HG02642 (cell line): Measurements from ENCODE around the gene RAB5IF.
"Not testable (repeated sequence)": the region's sequence is repeated elsewhere in the genome, so short reads cannot be mapped to it uniquely, and the experiment has no call there.

ENCODE experiments used
- ATAC-seq: cut with Tn5 transposase; IDR thresholded peaks from one replicate; pipeline ENCODE4 v1.9.1; 2021; ENCODE audit warnings: mild to moderate bottlenecking; ENCODE audit not compliant: unreplicated experiment, poor library complexity

The RAB5IF gene

DNA sequence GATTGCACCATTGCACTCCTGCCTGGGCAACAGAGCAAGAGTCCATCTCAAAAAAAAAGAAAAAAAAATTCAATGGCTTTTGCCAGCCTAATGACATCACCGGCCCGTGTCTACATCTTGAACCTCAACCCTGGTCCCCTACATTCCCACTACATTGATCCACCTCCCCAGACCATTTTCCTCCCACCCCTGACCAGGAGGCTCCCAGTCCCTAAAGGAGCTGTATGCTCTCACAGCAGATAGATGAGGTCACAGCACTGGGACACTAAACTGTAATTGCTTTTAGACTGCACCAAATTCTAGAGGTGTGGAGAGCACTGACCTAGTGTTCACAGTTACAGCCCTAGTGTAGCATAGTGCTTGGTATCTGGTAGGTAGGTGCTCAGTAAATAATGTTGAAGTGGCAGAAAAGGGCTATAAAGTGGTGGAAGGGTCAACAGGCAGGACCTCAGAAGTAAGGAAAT lies 21.5 kb upstream of the RAB5IF start:
- no peak for ATAC-seq

DNA sequence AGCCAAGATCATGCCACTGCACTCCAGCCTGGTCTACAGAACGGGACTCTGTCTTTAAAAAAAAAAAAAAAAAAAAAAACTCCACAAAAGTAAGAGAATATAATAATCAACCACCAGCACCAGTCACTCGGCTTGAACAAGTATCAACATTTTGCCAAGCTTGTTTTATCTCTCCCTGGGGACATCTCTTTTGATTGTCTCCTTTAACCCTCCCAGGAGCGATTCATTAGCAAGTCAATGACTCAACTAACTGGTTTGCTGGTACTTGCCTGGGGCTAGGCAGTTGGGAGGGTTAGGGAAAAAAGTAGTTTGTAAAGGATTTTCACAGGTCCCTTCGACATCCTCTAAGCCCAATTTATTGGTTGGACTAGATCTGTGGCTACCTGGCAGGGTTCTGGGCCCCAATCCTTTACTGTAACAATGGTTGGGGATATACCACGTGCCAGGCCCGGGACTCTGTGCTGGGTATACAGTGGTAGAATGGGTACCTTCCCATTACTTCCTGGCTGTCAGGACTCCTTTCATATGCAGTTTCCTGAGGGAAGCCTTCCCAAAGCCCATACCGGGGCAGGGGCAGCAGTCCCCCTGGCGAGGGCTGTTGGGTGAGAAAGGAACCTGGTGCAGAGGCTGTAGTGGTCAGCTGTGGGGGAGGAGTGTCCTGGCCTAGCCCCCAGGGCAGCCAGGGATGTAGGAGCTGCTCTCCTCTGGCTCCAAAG lies 20.0 kb upstream of the RAB5IF start:
- ATAC-seq, result no peak

DNA sequence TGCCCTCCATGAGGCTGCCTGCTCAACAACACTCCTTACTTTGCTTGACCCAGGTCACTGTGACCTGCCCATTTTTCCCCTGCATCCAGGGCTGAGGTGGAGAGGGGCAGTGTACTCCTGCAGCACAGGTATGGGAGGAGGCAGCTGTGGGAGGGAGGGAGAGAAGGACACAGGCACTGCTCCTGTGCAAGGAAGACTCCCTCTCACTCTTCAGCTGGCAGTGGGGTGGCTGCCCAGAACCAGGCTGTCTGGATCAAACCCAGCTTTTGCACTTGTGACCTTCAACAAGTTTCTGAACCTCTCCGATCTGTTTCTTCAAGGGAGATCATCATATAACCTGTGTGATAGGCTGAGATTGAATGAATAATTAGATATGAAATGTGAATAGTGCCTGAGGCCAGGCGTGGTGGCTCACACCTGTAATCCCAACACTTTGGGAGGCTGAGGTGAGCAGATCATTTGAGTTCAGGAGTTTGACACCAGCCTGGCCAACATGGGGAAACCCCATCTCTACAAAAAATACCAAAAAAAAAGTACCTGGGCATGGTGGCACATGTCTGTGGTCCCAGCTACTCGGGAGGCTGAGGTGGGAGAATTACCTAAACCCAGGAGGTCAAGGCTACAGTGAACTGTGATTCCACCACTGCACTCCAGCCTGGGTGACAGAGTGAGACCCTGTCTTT lies 18.1 kb upstream of the RAB5IF start:
- ATAC-seq, result no peak

DNA sequence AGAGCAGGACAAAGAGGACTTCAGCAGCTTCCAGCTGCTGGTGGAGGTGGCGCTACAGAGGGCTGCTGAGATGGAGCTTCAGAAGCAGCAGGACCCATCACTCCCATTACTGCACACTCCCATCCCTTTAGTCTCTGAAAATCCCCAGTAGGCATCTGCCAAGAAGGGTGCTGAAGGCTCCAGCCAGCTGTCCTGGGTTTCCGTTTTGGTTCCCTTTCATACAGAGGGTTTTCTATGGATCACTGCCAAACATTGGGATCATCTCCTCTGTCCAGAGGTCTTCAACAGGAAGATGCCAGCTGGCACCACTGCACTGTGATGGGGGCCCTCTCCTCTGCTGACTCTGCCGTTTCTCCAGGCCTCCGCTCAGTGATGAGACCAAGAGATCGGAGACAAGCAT lies 14.3 kb upstream of the RAB5IF start:
- ATAC-seq, result no peak

DNA sequence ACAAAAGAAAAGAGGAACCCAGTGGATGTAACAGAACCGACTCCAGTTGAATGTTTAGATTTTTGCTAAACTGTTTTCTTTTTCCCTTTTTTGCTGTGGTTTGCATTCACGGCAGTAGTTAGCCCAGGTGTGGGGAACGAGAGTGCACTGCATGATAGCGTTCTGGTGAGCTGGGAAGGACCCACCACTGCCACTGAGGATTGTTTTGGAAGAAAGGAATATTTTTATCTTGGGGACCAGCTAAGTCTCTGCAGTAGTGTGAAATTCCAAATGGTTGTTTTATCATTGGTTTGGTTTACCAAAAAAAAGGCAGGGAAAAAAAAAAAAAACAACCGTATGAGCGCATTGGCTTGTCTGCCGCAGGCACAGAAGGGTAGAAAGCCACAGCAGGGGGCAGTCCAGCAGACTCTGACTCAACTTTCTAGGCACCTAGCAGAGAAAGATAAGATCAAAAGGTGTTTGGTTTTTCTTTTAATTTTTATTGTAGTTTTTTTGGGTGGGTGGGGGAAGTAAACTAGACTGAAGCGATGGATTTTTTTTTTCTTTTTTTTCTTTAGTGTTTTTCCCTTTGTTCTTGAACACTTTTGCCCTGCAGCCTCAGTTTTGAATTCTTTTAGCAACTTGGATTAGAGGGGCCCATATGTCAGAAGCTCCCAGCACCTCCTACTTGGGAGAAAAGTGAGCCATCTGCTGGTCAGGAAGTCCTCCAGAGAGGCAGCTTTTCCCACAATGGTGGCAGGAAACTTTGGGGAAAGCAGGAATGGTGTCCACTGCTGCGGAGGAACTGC lies 13.5 kb upstream of the RAB5IF start:
- ATAC-seq, result no peak

DNA sequence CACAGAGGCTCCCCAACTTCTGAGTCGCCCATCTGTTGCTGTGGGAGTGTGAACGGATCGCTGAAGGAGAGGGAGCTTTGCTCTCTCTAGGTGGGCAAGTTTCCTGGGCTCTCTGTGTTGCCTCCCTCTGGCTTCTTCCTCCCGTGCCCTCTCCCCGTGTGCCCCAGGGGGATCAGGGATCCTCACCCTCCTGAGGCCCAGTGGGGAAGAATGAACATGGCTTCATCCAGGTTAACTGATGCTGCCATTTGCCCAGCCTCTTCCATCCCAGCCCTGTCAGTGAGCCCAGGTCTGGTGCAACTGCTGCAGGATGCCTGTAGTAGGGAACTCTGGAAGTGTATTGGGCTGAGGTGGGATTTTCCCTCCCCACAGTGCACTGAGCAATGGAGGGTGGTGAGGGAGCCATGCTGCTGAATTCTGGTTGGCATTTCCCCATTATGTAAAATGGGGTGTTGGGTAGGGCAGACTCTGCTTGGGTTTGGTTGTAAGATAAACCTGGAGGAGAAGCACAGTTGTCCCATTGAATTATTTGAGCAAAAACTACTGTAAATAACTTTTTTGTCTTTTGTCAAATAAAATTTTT lies 12.1 kb upstream of the RAB5IF start:
- ATAC-seq, result no peak

DNA sequence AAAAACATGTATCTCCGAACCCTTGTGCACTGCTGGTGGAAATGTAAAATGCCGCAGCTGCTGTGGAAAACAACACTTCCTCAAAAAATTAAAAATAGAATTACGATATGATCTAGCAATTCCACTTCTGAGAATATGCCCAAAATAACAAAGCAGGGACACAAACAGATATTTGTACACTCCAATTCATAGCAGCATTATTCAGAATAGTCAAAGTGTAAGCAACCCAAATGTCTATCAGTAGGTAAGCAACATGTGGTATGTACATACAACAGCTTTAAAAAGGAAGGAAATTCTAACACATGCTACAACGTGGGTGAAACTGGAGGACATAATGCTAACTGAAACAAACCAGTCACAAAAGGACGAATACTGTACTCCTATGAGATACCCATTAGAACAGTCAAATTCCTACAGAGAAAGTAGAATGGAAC lies 5.7 kb upstream of the RAB5IF start:
- no peak for ATAC-seq

DNA sequence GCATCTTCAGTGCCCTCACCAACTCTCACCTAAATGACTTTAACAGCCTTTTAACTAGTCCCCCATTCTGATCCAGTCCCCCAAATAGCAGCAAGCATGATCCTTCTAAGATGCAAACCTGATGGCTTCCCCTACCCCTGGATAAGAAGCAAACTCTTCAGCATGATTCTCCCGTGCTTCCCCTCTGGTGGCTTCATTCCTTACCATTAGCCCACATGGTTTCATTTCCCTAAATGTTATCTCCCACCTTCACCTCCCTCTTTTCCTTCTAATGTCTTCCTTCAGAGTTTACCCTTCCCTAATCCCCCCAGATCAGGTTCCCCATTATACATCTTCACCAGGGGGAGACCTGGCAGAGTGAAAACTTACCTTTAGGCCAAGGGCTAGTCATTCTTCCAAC lies 4.0 kb upstream of the RAB5IF start:
- ATAC-seq, result no peak

DNA sequence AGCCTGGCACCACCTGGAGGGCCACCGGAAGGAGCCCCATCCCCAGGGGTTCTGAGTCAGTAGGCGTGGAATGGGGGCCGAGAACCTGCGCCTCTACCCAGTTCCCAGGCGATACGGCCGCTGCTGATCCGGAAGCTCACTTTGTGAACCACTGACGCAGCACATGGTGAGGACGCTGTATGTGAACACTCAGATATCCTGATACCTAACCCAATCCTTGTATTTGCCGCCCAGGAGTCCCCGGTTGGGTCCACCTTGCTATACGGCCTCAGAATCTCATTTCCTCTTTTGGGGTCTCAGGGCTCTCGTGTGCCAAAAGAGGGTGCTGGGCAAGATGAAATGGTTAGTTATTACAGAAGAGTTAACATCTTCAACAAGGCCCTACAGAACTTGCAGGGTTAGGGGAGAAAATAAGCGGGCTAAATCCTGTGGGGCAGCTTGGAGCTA lies 604 bp upstream of the RAB5IF start:
- peak; percentile 29 for ATAC-seq

DNA sequence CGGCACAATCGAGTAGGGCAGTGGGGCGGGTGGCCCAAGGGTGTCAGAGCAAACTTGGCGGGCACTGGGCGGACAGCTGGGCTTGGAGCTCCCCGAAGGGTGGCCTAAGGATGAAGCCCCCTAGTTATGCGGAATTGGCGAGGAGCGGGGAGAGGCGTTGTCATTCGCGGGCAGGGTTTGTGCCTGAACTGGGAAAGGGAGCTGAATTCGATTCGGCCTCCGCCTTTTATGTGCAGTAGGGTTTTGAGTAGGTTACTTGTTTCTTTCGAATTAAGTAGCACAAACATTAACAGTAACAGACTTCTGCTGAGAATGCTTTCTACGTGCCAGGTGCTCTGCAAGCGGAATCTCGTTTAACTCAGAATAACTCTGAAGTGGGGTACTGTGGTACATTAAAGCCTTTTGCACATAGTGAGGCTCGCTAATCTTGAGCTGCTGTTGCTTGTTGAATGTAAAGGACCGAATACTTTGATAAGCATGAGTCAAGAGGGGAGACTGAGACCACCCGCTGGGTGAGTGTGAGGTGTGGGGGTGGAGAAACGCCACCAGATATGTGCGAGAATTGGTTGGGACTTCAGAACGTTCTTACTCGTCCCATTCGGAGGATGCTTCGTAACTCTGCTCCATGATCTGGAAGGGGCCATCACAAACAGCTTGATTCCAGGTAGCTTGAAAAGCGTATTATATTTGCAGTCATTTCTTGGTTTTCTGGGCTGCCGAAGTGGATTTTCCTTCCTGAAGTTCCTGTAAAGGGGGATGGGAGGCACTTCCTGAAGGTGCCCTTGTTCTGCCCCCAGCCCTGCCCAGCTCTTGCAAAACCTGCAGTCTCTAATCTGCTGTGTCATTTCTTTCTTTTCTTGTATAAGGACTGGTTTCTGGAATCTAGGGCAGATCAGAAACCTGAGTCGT lies 833 bp downstream of the RAB5IF start:
- peak; percentile 17 for ATAC-seq

DNA sequence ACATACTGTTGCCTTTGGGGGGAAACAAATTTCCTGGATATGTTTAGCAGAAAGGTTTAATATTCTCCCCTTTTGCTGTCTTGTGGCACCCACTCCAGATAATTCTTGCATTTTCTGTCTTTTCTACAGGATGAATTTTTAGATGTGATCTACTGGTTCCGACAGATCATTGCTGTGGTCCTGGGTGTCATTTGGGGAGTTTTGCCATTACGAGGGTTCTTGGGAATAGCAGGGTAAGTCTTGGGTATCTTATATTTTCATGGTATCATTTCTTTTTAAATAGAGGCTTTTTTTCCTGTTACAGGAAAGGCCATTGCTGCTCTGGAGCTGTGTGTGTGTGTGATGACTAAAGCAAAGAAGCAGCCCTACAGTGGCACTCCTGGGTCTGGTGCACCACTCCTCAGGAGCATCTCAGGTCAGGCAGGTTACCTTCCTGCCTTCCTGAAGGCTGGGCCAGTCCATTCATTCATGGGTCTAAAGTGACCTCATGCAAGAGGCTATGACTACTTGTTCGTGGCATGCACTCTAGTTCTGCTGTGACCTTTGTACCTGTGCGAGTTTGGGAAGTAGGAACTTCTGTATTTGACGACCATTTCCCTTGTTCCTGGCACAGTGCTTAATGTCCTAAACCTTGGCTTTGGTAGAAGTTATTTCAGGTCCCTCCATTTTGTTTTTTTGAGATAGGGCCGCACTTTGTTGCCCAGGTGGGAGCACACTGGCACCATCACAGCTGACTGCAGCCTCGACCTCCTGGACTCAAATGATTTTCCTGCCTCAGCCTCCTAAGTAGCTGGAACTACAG lies 2.2 kb downstream of the RAB5IF start:
- ATAC-seq, result no peak

DNA sequence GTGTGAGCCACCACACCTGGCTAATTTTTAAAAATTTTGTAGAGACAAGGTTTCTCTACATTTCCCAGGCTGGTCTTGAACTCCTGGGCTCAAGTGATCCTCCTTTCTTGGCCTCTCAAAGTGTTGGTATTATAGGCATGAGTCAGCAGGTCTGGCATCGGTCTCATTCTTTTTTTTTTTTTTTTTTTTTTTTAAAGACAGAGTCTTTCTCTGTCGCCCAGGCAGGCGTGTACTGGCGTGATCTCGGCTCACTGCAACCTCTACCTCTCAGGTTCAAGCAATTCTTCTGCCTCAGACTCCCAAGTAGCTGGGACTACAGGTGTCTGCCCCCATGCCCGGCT lies 2.8 kb downstream of the RAB5IF start:
- ATAC-seq, result not testable (repeated sequence)

DNA sequence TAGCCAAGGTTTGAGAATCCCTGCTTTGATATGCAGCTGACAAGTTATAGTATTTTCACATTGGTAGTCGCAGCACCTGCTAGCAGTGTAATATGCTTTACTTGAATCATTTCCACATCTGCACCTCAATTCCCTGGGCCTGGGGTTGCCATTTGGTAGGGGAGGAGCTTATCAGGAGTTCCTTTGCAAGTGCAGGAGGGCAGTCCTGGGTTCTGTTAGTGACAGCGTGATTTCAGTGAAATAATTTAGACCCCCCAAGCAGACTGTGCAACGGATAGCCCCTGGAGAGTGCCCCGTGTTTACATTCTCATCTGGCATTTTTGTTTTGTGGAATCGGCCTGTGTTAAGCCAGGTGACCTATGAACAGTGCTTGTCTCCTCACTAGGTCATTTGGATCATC lies 6.0 kb downstream of the RAB5IF start:
- no peak for ATAC-seq

DNA sequence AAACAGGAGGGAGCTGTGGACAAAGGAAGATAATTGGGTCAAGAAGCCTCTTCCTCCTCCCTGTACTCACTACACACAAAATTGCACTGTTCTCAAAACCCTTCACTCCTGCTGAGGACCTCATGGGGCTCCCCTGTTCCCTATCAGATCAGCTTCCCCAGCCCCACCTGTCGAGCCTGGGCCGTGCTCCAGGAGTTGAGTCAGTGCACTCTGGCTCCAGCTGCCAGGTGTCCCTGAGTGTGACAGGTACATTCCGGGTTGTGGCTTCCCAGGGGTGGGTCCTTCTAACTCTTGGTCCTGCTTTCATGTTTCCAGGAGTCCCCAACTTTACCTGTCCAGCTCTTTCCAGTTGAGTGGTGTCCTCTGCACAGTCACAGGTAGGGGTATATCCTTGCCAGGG lies 8.4 kb downstream of the RAB5IF start:
- ATAC-seq, result no peak

DNA sequence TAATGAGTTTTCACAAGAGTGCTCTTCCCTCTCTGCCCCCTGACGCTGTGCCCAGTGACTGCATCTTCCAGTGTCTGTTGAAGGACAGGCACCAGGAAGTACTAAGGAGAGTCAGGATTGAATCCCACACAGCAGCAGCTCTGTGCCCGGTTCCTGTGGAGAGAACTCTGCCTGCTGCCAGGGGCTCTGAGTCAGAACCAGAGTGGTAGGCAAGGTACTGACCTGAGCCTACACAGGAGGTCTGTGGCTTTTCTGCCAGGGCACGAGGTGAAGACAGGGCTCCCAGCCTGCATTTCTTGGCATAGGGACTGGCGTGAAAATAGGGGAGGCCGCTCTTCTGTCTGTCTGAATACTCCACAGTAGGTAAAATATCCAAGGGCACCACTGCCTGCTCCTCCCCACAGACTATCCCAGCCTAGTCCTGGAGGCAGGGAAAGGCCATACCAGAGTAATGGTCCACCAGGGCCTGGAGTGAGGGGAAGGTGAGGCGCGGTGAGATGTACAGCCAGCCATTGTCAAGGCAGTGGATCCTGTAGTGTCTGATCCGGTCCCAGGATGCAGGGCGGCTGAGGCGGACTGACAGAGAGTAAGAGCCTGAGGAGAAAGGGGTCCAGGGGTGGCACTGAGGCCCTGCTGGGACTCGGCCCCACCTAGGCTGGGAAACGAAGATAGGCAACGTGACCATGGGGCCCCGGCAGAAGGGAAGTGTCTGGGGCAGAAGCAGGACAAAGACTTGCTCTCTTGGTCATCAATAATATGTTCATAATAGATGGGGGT lies 9.4 kb downstream of the RAB5IF start:
- ATAC-seq, result no peak

DNA sequence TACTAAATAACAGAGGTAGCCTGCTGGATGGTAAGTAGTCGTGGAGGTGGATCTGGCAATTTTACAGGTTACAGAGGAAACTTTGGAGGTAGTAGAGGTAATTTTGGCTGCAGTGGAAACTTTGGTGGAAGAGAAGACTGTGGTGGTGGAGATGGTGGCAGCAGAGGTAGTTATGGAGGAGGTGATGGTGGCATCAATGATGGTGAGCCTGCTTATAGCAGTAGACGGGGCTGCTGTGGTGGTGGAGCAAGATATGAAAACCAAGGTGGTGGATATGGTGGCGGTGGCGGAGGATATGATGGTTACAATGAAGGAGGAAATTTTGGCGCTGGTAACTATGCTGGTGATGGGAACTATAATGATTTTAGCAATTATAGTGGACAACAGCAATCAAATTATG lies 15.3 kb downstream of the RAB5IF start:
- ATAC-seq, result no peak

DNA sequence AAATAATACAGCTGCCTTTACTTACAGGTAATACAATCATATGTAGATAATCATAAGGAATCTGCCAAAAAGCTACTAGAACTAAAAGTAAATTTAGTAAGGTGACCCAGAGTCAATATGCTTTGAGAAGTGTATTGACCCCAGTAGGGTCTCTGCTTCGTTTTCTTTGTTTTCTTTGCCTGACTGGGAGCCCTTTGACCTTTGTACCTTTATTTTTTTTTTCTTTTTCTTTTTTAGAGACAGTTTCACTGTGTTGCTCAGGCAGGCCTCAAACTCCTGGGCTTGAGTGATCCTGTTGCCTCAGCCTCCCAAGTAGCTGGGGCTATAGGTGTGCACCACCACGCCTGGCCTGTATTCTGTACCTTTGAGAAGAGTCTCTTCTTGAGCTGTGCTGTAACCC lies 17.9 kb downstream of the RAB5IF start:
- no peak for ATAC-seq
